Smooth muscle cell (in vitro differentiated cells): ENCODE measurements around the gene NPC1L1. TPM values are rescaled to one million over a fixed set of nuclear protein-coding genes. Genes with fewer than 3 reads are reported as not detected.

Source experiments
- DNase-seq: peaks from one replicate; lab custom pipeline; 2025; ENCODE audit not compliant: unreplicated experiment; lab: John Stamatoyannopoulos, UW
- H2AFZ ChIP-seq: fragments of 200-600 bp; sonication (generic); 2 replicates; pipeline ENCODE4 v1.6.0; 2016; ENCODE audit warnings: antibody characterized with exemption, low read depth, mild to moderate bottlenecking
- H3F3A ChIP-seq: fragments of 200-600 bp; sonication (generic); 2 replicates; pipeline ENCODE4 v1.6.0; 2017; ENCODE audit warnings: antibody characterized with exemption, low read depth
- H3K27ac ChIP-seq: fragments of 200-600 bp; sonication (generic); 2 replicates; pipeline ENCODE4 v1.5.1; 2016; ENCODE audit warnings: low read depth, mild to moderate bottlenecking
- H3K27me3 ChIP-seq: fragments of 200-600 bp; sonication (generic); 2 replicates; pipeline ENCODE4 v1.6.1; 2016; ENCODE audit warnings: low read depth, mild to moderate bottlenecking
- H3K36me3 ChIP-seq: fragments of 200-600 bp; sonication (generic); 2 replicates; pipeline ENCODE4 v1.5.1; 2016; ENCODE audit warnings: low read depth
- H3K4me1 ChIP-seq: fragments of 200-600 bp; sonication (generic); 2 replicates; pipeline ENCODE4 v1.5.1; 2016; ENCODE audit warnings: low read depth
- H3K4me2 ChIP-seq: fragments of 200-600 bp; sonication (generic); 2 replicates; pipeline ENCODE4 v1.6.0; 2016; ENCODE audit warnings: mild to moderate bottlenecking
- H3K4me3 ChIP-seq: fragments of 200-600 bp; sonication (generic); 2 replicates; pipeline ENCODE4 v1.5.1; 2016; ENCODE audit warnings: mild to moderate bottlenecking
- H3K79me2 ChIP-seq: fragments of 200-600 bp; sonication (generic); 2 replicates; pipeline ENCODE4 v1.6.0; 2016; ENCODE audit warnings: low read depth, mild to moderate bottlenecking
- H3K9ac ChIP-seq: fragments of 200-600 bp; sonication (generic); 2 replicates; pipeline ENCODE4 v1.6.0; 2016; ENCODE audit warnings: low read depth
- H3K9me3 ChIP-seq: fragments of 200-600 bp; sonication (generic); replicated peaks from 2 replicates; pipeline ENCODE4 v1.5.1; 2016; ENCODE audit warnings: low read depth
- H4K20me1 ChIP-seq: fragments of 200-600 bp; sonication (generic); 2 replicates; pipeline ENCODE4 v1.6.0; 2016; ENCODE audit warnings: low read depth
- CTCF ChIP-seq: fragments of 200-600 bp; sonication (generic); IDR thresholded peaks from 2 replicates; pipeline ENCODE4 v1.5.1; 2017; ENCODE audit warnings: borderline replicate concordance, mild to moderate bottlenecking, antibody characterized with exemption; ENCODE audit not compliant: insufficient read depth, poor library complexity, severe bottlenecking
- WGBS: methylation state at CpG from one replicate; pipeline ENCODE4 v1.1.7; 2016; ENCODE audit warnings: low lambda C conversion rate; 5-methylcytosine and 5-hydroxymethylcytosine counted together
- polyA plus RNA-seq: library from polyadenylated mRNA; unstranded; fragments of >200 nt; fragmentation: Nextera tagmentation; extraction: Ambion mirVana; gene quantifications from 2 replicates; pipeline ENCODE4 v1.2.1, GENCODE V29; 2016
- total RNA-seq: library from RNA; depleted of rRNA; stranded (reverse); fragments of >200 nt; gene quantifications from 2 replicates; pipeline ENCODE4 v1.2.3, GENCODE V29; 2014

The NPC1L1 gene
- total and polyA plus RNA-seq, 2 experiments from 2014 or later: 0.04 to 0.25 TPM

DNA sequence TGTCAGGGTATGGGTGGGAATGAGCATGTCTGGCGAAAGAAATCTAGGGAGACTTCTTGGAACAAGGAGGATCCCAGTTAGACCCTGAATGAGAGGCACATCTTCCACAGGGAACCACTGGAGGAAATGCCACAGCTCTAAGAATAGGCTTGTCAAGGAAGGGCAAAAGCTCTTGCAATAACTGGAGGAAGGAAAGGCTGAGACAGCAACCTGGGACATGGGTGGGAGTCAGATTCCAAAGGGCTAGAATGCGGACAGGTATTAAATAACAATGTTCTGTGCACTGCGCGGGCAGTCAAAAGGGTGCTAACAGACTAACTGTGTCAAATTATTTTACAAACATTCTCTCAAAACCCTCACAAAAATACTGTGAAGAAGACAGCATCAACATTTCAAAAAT lies 55.1 kb downstream of the NPC1L1 start:
- H3K4me3 ChIP-seq: no peak overlapping the region
- no peaks in the 10 kb centered on the region for H3K9me3 ChIP-seq
- H2AFZ ChIP-seq: no peak overlapping the region
- H3K4me1 ChIP-seq: peaks cover 9% of the 10 kb centered on the region
- WGBS: 97% methylated on average over 4 of the region's 4 CpGs
- H3K4me2 ChIP-seq: no peak overlapping the region
- H3F3A ChIP-seq: peaks cover 4% of the 10 kb centered on the region
- H4K20me1 ChIP-seq: peaks cover 37% of the 10 kb centered on the region
- peaks cover 63% of the 10 kb centered on the region for H3K79me2 ChIP-seq
- H3K36me3 ChIP-seq: peaks cover 33% of the 10 kb centered on the region
- no peak overlapping the region for H3K27ac ChIP-seq
- TF ChIP-seq CTCF: no peak
- H3K27me3 ChIP-seq: no peaks in the 10 kb centered on the region
- no peak overlapping the region for H3K9ac ChIP-seq
- DNase-seq: no peak

GRCh38 chr7:44484482-44485313 lies 56.4 kb downstream of the NPC1L1 start:
- Histone ChIP-seq H3K9ac (no peak overlapping the region), H3K9me3 (no peaks in the 10 kb centered on the region), H3K79me2 (peaks cover 65% of the 10 kb centered on the region), H3F3A (no peaks in the 10 kb centered on the region), H3K36me3 (peaks cover 33% of the 10 kb centered on the region), H3K4me1 (peaks cover 9% of the 10 kb centered on the region), H3K27ac (no peak overlapping the region), H2AFZ (no peak overlapping the region), H3K27me3 (no peaks in the 10 kb centered on the region), H4K20me1 (peaks cover 48% of the 10 kb centered on the region), H3K4me2 (no peak overlapping the region), H3K4me3 (no peak overlapping the region)
- WGBS: 97% methylated on average over 5 of the region's 5 CpGs
- DNase-seq: no peak
- TF ChIP-seq CTCF: no peak

- 100% methylated on average over 2 of the region's 2 CpGs for WGBS
- no peak overlapping the region for H2AFZ ChIP-seq
- H3K79me2 ChIP-seq: peaks cover 49% of the 10 kb centered on the region
Measured at GRCh38 chr7:44482502-44483485, 58.3 kb downstream of the NPC1L1 start.

More at GRCh38 chr7:44482502-44483485, 58.3 kb downstream of the NPC1L1 start:
- Histone ChIP-seq H3K9ac (no peak overlapping the region), H4K20me1 (peaks cover 58% of the 10 kb centered on the region), H3K4me2 (no peak overlapping the region), H3K27me3 (no peaks in the 10 kb centered on the region), H3K4me1 (no peaks in the 10 kb centered on the region), H3F3A (no peaks in the 10 kb centered on the region), H3K36me3 (peaks cover 33% of the 10 kb centered on the region), H3K27ac (no peak overlapping the region), H3K4me3 (no peak overlapping the region), H3K9me3 (no peaks in the 10 kb centered on the region)
- DNase-seq: no peak
- TF ChIP-seq CTCF: no peak
